ENCODE measurements around the gene NOS3.

The NOS3 gene

DNA sequence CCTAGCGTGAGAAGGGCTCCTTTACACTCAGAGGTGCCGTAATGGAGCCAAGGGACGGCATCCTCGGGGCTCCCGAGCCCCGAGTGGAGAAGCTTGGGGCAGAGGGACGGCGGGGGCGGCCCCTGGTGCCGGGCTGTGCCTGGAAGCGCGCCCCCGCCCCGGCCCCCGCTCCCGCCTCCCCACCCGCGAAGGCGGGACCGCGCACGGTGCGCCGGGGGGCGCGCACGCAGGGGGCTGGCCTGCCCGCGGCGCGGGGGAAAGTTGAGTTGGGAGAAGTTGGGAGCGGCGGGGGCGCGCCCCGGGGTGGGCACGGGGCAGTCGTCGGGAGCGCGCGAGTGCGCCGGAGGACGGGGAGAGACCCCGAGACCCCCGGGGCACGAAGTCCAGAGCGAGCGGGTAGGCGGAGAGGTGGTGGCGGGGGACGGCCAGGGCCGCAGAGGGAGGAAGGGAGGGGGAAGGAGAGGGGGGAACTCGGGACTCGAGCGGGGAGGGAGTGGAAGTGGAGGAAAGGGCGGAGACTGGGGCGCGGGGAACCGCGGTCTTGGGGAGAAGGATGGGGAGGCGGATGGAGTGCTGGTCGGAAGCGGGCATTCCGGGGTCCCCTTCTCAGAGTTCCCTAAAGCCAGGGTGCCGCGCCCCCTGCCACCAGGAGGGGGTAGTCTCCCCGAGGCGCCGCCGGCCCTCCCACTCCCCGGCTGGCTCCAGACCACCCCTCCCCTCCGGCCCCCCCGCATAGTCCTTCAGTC, 68.7 kb downstream of the NOS3 start, which contains the start of gene SLC4A2:
SLC4A2 (plus strand) TSS at position 223 of the 746 bp plus-strand sequence. CDS start 2,399 bp downstream, outside the sequence.
- Histone ChIP-seq H3K36me3 (ENCODE audit: control insufficient read depth in 2 of 2, insufficient read depth in 1 of 2, low read length in 2 of 2) (peaks cover 0 to 40% of the 10 kb centered on the region in 2 experiments; a peak in 1 of 3 replicates), H3K9me3 (ENCODE audit: control insufficient read depth, insufficient read depth, low read depth, low read length) (no peaks in the 10 kb centered on the region), H3K4me1 (ENCODE audit: control insufficient read depth, insufficient read depth, low read length) (no peaks in the 10 kb centered on the region; the same call in 1 of the 2 replicates), H3K4me3 (ENCODE audit: low read depth, low read length) (peak within 1 kb of the TSS; percentile 71), H3K27ac (ENCODE audit: extremely low read depth, low read depth, low read length) (peak within 1 kb of the TSS; percentile 48; the same call in 1 of the 2 replicates)
- CTCF ChIA-PET = interaction anchor here (0.7 to 1.9 kb wide), 6 partner anchors 22 to 51 kb away, joined by 3 to 5 read pairs (median 4); no protein-coding TSS in a partner anchor
- POLR2A ChIA-PET = interaction anchor here (0.6 to 3.4 kb wide), 5 partner anchors 17 to 31 kb away, joined by 4 to 13 read pairs (median 6); partner anchors contain the start of genes ABCB8 and FASTK
- TF ChIP-seq ZNF311 (tag by site-specific recombination; IDR thresholded peaks at IDR 0.05; ENCODE audit: borderline replicate concordance) (no peak), ZFP69B (tag by site-specific recombination; IDR thresholded peaks at IDR 0.05) (0 out of 2 replicates have a peak, but pooled peaks have one; percentile 12), ZNF830 (tag by site-specific recombination; IDR thresholded peaks at IDR 0.05; ENCODE audit: low read depth) (no peak), ZSCAN30 (tag by site-specific recombination; IDR thresholded peaks at IDR 0.05) (peak; percentile 43; the same call in 1 of the 2 replicates), ZNF335 (tag by site-specific recombination; conservative IDR thresholded peaks at IDR 0.05) (peak; percentile 74), ZNF24 (tag by site-specific recombination; IDR thresholded peaks at IDR 0.05) (peak; percentile 46; the same call in 1 of the 2 replicates), ZNF223 (tag by site-specific recombination; IDR thresholded peaks at IDR 0.05) (no peak), ZNF600 (tag by site-specific recombination; IDR thresholded peaks at IDR 0.05) (no peak; the same call in 1 of the 2 replicates), ZNF623 (tag by site-specific recombination; IDR thresholded peaks at IDR 0.05) (0 out of 2 replicates have a peak, but pooled peaks have one; percentile 7), ZNF324 (tag by site-specific recombination; IDR thresholded peaks at IDR 0.05) (no peak), ZNF473 (tag by site-specific recombination; IDR thresholded peaks at IDR 0.05) (no peak), ZNF366 (tag by site-specific recombination; conservative IDR thresholded peaks at IDR 0.05) (0 out of 2 replicates have a peak, but pooled peaks have one; percentile 28), GLI4 (tag by site-specific recombination; IDR thresholded peaks at IDR 0.05) (no peak), ZBTB8A (tag by site-specific recombination; IDR thresholded peaks at IDR 0.05) (peak; percentile 12; the same call in 1 of the 2 replicates), ZXDB (tag by site-specific recombination; IDR thresholded peaks at IDR 0.05) (0 out of 2 replicates have a peak, but pooled peaks have one; percentile 16), ZNF391 (tag by site-specific recombination; IDR thresholded peaks at IDR 0.05; ENCODE audit: borderline replicate concordance, low read depth) (0 out of 2 replicates have a peak, but pooled peaks have one; percentile 16)
- TF ChIP-seq, protein P1, sequence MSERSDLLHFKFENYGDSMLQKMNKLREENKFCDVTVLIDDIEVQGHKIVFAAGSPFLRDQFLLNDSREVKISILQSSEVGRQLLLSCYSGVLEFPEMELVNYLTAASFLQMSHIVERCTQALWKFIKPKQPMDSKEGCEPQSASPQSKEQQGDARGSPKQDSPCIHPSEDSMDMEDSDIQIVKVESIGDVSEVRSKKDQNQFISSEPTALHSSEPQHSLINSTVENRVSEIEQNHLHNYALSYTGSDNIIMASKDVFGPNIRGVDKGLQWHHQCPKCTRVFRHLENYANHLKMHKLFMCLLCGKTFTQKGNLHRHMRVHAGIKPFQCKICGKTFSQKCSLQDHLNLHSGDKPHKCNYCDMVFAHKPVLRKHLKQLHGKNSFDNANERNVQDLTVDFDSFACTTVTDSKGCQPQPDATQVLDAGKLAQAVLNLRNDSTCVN (tag by site-specific recombination; optimal IDR thresholded peaks at IDR 0.05) = peak; percentile 94
- TF ChIP-seq, protein P2, sequence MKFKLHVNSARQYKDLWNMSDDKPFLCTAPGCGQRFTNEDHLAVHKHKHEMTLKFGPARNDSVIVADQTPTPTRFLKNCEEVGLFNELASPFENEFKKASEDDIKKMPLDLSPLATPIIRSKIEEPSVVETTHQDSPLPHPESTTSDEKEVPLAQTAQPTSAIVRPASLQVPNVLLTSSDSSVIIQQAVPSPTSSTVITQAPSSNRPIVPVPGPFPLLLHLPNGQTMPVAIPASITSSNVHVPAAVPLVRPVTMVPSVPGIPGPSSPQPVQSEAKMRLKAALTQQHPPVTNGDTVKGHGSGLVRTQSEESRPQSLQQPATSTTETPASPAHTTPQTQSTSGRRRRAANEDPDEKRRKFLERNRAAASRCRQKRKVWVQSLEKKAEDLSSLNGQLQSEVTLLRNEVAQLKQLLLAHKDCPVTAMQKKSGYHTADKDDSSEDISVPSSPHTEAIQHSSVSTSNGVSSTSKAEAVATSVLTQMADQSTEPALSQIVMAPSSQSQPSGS (tag by site-specific recombination; IDR thresholded peaks at IDR 0.05; ENCODE audit: low read depth) = no peak
- TF ChIP-seq, protein P3, sequence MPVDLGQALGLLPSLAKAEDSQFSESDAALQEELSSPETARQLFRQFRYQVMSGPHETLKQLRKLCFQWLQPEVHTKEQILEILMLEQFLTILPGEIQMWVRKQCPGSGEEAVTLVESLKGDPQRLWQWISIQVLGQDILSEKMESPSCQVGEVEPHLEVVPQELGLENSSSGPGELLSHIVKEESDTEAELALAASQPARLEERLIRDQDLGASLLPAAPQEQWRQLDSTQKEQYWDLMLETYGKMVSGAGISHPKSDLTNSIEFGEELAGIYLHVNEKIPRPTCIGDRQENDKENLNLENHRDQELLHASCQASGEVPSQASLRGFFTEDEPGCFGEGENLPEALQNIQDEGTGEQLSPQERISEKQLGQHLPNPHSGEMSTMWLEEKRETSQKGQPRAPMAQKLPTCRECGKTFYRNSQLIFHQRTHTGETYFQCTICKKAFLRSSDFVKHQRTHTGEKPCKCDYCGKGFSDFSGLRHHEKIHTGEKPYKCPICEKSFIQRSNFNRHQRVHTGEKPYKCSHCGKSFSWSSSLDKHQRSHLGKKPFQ (tag by site-specific recombination; IDR thresholded peaks at IDR 0.05) = no peak
- TF ChIP-seq, protein P4, sequence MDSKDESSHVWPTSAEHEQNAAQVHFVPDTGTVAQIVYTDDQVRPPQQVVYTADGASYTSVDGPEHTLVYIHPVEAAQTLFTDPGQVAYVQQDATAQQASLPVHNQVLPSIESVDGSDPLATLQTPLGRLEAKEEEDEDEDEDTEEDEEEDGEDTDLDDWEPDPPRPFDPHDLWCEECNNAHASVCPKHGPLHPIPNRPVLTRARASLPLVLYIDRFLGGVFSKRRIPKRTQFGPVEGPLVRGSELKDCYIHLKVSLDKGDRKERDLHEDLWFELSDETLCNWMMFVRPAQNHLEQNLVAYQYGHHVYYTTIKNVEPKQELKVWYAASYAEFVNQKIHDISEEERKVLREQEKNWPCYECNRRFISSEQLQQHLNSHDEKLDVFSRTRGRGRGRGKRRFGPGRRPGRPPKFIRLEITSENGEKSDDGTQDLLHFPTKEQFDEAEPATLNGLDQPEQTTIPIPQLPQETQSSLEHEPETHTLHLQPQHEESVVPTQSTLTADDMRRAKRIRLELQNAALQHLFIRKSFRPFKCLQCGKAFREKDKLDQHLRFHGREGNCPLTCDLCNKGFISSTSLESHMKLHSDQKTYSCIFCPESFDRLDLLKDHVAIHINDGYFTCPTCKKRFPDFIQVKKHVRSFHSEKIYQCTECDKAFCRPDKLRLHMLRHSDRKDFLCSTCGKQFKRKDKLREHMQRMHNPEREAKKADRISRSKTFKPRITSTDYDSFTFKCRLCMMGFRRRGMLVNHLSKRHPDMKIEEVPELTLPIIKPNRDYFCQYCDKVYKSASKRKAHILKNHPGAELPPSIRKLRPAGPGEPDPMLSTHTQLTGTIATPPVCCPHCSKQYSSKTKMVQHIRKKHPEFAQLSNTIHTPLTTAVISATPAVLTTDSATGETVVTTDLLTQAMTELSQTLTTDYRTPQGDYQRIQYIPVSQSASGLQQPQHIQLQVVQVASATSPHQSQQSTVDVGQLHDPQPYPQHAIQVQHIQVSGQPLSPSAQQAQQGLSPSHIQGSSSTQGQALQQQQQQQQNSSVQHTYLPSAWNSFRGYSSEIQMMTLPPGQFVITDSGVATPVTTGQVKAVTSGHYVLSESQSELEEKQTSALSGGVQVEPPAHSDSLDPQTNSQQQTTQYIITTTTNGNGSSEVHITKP (tag by site-specific recombination; IDR thresholded peaks at IDR 0.05) = peak; percentile 87
- TF ChIP-seq, protein P5, sequence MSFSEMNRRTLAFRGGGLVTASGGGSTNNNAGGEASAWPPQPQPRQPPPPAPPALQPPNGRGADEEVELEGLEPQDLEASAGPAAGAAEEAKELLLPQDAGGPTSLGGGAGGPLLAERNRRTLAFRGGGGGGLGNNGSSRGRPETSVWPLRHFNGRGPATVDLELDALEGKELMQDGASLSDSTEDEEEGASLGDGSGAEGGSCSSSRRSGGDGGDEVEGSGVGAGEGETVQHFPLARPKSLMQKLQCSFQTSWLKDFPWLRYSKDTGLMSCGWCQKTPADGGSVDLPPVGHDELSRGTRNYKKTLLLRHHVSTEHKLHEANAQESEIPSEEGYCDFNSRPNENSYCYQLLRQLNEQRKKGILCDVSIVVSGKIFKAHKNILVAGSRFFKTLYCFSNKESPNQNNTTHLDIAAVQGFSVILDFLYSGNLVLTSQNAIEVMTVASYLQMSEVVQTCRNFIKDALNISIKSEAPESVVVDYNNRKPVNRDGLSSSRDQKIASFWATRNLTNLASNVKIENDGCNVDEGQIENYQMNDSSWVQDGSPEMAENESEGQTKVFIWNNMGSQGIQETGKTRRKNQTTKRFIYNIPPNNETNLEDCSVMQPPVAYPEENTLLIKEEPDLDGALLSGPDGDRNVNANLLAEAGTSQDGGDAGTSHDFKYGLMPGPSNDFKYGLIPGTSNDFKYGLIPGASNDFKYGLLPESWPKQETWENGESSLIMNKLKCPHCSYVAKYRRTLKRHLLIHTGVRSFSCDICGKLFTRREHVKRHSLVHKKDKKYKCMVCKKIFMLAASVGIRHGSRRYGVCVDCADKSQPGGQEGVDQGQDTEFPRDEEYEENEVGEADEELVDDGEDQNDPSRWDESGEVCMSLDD (tag by site-specific recombination; IDR thresholded peaks at IDR 0.05) = peak; percentile 91
- TF ChIP-seq, protein P6, sequence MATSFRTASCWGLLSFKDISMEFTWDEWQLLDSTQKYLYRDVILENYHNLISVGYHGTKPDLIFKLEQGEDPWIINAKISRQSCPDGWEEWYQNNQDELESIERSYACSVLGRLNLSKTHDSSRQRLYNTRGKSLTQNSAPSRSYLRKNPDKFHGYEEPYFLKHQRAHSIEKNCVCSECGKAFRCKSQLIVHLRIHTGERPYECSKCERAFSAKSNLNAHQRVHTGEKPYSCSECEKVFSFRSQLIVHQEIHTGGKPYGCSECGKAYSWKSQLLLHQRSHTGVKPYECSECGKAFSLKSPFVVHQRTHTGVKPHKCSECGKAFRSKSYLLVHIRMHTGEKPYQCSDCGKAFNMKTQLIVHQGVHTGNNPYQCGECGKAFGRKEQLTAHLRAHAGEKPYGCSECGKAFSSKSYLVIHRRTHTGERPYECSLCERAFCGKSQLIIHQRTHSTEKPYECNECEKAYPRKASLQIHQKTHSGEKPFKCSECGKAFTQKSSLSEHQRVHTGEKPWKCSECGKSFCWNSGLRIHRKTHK (tag by site-specific recombination; IDR thresholded peaks at IDR 0.05) = no peak

All from HEK293 (cell line).